HCT116 (cell line): ENCODE measurements around the gene MRPL36. TPM values are rescaled to one million over a fixed set of nuclear protein-coding genes. Genes with fewer than 3 reads are reported as not detected.

Experiments
- ATAC-seq: fragments of 200-7000 bp; cut with Tn5 transposase; 2 replicates; pipeline ENCODE4 v1.9.1; 2020; ENCODE audit warnings: mild to moderate bottlenecking, moderate library complexity
- BruUV-seq: library from RNA; stranded (reverse); fragments of 400-500 nt; replicated peaks from 2 replicates; lab custom pipeline; 2021; lab: Mats Ljungman, UMichigan
- CTCF ChIA-PET: fragments of 300-600 bp; sonication (Branson Sonifier 250); formaldehyde crosslinking; loops from one replicate; lab custom pipeline; 2021; ENCODE audit warnings: antibody characterized with exemption; lab: Charles Lee
- POLR2A ChIA-PET: fragments of 300-600, 350-600 bp; sonication (Branson Sonifier 250); formaldehyde crosslinking; loops from one replicate; lab custom pipeline; 2021; ENCODE audit warnings: antibody characterized with exemption; lab: Charles Lee
- RAD21 ChIA-PET, 2 experiments: fragments of 300-600 bp; sonication (Branson Sonifier 250); formaldehyde crosslinking; loops; one replicate each; lab custom pipeline; 2023; ENCODE audit warnings: low total read pairs in 2 of 2; ENCODE audit not compliant: uncharacterized antibody in 2 of 2, unreplicated experiment in 2 of 2, low non-redundant PET in 1 of 2; lab: Charles Lee
- DNase-seq: peaks from one replicate; pipeline ENCODE4 v3.0.0-alpha.2; 2010; ENCODE audit warnings: low read depth, low spot score
- H2AFZ ChIP-seq: fragments of 200-600 bp; shearing (Covaris generic), sonication (generic); 2 replicates; pipeline ENCODE4 v1.6.1; 2017; ENCODE audit warnings: low read depth, mixed run types, mixed read lengths, antibody characterized with exemption, low read length; ENCODE audit not compliant: poor library complexity, severe bottlenecking
- H3K27ac ChIP-seq: 2 replicates; pipeline ENCODE4 v1.5.1; 2012; ENCODE audit warnings: low read depth, low read length
- H3K27me3 ChIP-seq: fragments of 200-600 bp; sonication (generic); 2 replicates; pipeline ENCODE4 v1.6.1; 2016; ENCODE audit warnings: mixed run types, low read length, mixed read lengths; ENCODE audit not compliant: insufficient read depth
- H3K36me3 ChIP-seq, 2 experiments: fragments of 200-500 bp in 1 of 2; fragments of 200-600 bp in 1 of 2; sonication (Bioruptor generic) in 1 of 2; sonication (generic) in 1 of 2; 2 replicates each; pipeline versions ENCODE4 v1.5.1 to v1.6.1; 2014 to 2016; ENCODE audit warnings: low read length in 2 of 2, inconsistent platforms in 1 of 2, mixed read lengths in 1 of 2, mixed run types in 1 of 2; ENCODE audit not compliant: insufficient read depth in 2 of 2, control insufficient read depth in 1 of 2
- H3K4me1 ChIP-seq, 2 experiments: fragments of 200-600 bp in 1 of 2; sonication (generic) in 1 of 2; 2 replicates each; pipeline versions ENCODE4 v1.5.1 to v1.6.1; 2012 to 2017; ENCODE audit warnings: low read length in 2 of 2, inconsistent platforms in 1 of 2, mild to moderate bottlenecking in 1 of 2, mixed read lengths in 1 of 2, mixed run types in 1 of 2, moderate library complexity in 1 of 2; ENCODE audit not compliant: insufficient read depth in 2 of 2, control insufficient read depth in 1 of 2
- H3K4me2 ChIP-seq: fragments of 200-600 bp; sonication (generic); 2 replicates; pipeline ENCODE4 v1.6.1; 2017; ENCODE audit warnings: mixed run types, low read length, mixed read lengths
- H3K4me3 ChIP-seq, 2 experiments: fragments of 200-600 bp in 1 of 2; sonication (generic) in 1 of 2; replicated peaks in 1 of 2; 2 replicates each; pipeline ENCODE4 v1.5.1; 2011 to 2016; ENCODE audit warnings: low read length in 2 of 2, control low read depth in 1 of 2, low read depth in 1 of 2, mild to moderate bottlenecking in 1 of 2, mixed read lengths in 1 of 2, mixed run types in 1 of 2
- H3K79me2 ChIP-seq: fragments of 200-600 bp; sonication (generic); 2 replicates; pipeline ENCODE4 v1.6.1; 2017; ENCODE audit warnings: mild to moderate bottlenecking, mixed run types, low read length, moderate library complexity, mixed read lengths; ENCODE audit not compliant: insufficient read depth
- H3K9ac ChIP-seq: fragments of 200-600 bp; sonication (generic); 2 replicates; pipeline ENCODE4 v1.6.1; 2016; ENCODE audit warnings: low read length, mixed read lengths
- H3K9me2 ChIP-seq: fragments of 200-600 bp; sonication (generic), shearing (Covaris generic); 2 replicates; pipeline ENCODE4 v1.6.1; 2017; ENCODE audit warnings: mixed run types, mild to moderate bottlenecking, moderate library complexity; ENCODE audit not compliant: insufficient read depth
- H3K9me3 ChIP-seq, 2 experiments: fragments of 200-500 bp in 1 of 2; fragments of 200-600 bp in 1 of 2; sonication (Bioruptor generic) in 1 of 2; sonication (generic) in 1 of 2; 2 replicates each; pipeline ENCODE4 v1.6.1; 2014 to 2017; ENCODE audit warnings: low read length in 2 of 2, mixed read lengths in 2 of 2, inconsistent platforms in 1 of 2, low read depth in 1 of 2, mild to moderate bottlenecking in 1 of 2, mixed run types in 1 of 2, moderate library complexity in 1 of 2; ENCODE audit not compliant: control insufficient read depth in 1 of 2, insufficient read depth in 1 of 2
- H4K20me1 ChIP-seq: fragments of 200-600 bp; sonication (generic), shearing (Covaris generic); 2 replicates; pipeline ENCODE4 v1.6.1; 2017; ENCODE audit warnings: mixed run types, mild to moderate bottlenecking, moderate library complexity; ENCODE audit not compliant: insufficient read depth
- ATF3 ChIP-seq: IDR thresholded peaks from 2 replicates; pipeline ENCODE4 v1.6.1; 2012
- ELF1 ChIP-seq: IDR thresholded peaks from 2 replicates; pipeline ENCODE4 v1.6.1; 2012; ENCODE audit warnings: low read depth, borderline replicate concordance
- EZH2 ChIP-seq: fragments of 200-600 bp; sonication (generic); IDR thresholded peaks from 2 replicates; pipeline ENCODE4 v1.6.1; 2017; ENCODE audit warnings: antibody characterized with exemption, mixed run types
- EZH2phosphoT487 ChIP-seq: fragments of 200-600 bp; IDR thresholded peaks from 2 replicates; pipeline ENCODE4 v1.6.1; 2018; ENCODE audit warnings: antibody characterized with exemption, borderline replicate concordance
- MAX ChIP-seq: IDR thresholded peaks from 2 replicates; pipeline ENCODE4 v1.6.1; 2012
- POLR2AphosphoS5 ChIP-seq: IDR thresholded peaks from 2 replicates; pipeline ENCODE4 v1.6.1; 2011; ENCODE audit warnings: mild to moderate bottlenecking, low read depth, low read length, moderate library complexity
- RAD21 ChIP-seq: IDR thresholded peaks from 2 replicates; pipeline ENCODE4 v1.6.1; 2012; ENCODE audit warnings: low read depth, mild to moderate bottlenecking
- intact Hi-C: fragments of 100-400 bp; cut with micrococcal nuclease; formaldehyde crosslinking; loops from 2 replicates; pipeline ENCODE4 v1.10.0; 2022
- total RNA-seq: library from RNA; stranded (reverse); gene quantifications from one replicate; pipeline ENCODE4 v1.2.1, GENCODE V29; 2021; ENCODE audit not compliant: unreplicated experiment

MRPL36 gene
- total RNA-seq, 1 experiment from 2014 or later: 71.9 TPM

- Histone ChIP-seq H3K4me2 (no peak overlapping the region), H3K9me3 (no peaks in the 10 kb centered on the region), H3K27me3 (no peaks in the 10 kb centered on the region), H3K79me2 (no peaks in the 10 kb centered on the region), H3K36me3 (no peaks in the 10 kb centered on the region), H3K4me3 (no peak overlapping the region), H3K27ac (no peak overlapping the region), H3K4me1 (peaks cover 0 to 10% of the 10 kb centered on the region in 2 experiments; a peak in 2 of 4 replicates), H4K20me1 (no peaks in the 10 kb centered on the region), H3K9me2 (no peaks in the 10 kb centered on the region), H3K9ac (no peak overlapping the region), H2AFZ (no peak overlapping the region)
- intact Hi-C loops: no loop called here
- ATAC-seq (no peak), DNase-seq (no peak)
- RAD21 ChIA-PET: no interaction called here
- no peak for TF ChIP-seq EZH2
- no peak for TF ChIP-seq ATF3
- no peak for TF ChIP-seq POLR2AphosphoS5
- TF ChIP-seq RAD21: no peak
- TF ChIP-seq MAX: no peak
- no peak for TF ChIP-seq EZH2phosphoT487
- no peak for TF ChIP-seq ELF1
- CTCF ChIA-PET: no interaction called here
- no TSS peak for BruUV-seq
- POLR2A ChIA-PET: no interaction called here
These were observed 21.3 kb downstream of the MRPL36 start for GRCh38 chr5:1778138-1779020.
